ELF-1 (cell line): ENCODE measurements around the gene ABCC4.

Experiments used
- DNase-seq: peaks from one replicate; pipeline ENCODE4 v3.0.0-alpha.2; 2016; ENCODE audit warnings: low read depth, low spot score

The ABCC4 gene

DNA sequence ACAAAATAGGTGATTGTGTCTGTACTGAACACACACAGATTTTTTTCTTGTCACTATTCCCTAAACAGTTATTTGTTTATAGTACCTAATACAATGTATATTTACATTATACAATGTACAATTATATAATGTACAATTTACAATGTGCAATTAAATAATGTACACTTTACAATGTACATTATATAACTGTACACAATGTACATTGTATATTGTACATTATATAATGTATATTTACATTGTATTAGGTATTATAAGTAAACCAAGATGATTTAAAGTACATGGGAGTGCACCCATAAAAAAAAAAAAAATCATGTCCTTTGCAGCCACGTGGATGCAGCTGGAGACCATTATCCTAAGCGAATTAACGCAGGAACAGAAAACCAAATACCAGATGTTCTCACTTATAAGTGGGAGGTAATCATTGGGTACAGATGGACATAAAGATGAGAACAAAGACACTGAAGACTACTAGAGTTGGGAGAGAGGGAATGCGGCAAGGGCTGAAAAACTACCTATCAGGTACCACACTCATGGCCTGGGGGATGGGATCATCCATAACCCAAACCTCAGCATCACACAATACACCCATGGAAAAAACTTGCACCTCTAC, 68.1 kb downstream of the ABCC4 start:
- DNase-seq, result no peak

- DNase-seq, result no peak
These were observed 69.9 kb downstream of the ABCC4 start for GRCh38 chr13:95231393-95231792.

- DNase-seq, result no peak
These were observed 71.4 kb downstream of the ABCC4 start for GRCh38 chr13:95229855-95230254.

- DNase-seq, result no peak
These were observed 73.1 kb downstream of the ABCC4 start for GRCh38 chr13:95228130-95228529.

DNA sequence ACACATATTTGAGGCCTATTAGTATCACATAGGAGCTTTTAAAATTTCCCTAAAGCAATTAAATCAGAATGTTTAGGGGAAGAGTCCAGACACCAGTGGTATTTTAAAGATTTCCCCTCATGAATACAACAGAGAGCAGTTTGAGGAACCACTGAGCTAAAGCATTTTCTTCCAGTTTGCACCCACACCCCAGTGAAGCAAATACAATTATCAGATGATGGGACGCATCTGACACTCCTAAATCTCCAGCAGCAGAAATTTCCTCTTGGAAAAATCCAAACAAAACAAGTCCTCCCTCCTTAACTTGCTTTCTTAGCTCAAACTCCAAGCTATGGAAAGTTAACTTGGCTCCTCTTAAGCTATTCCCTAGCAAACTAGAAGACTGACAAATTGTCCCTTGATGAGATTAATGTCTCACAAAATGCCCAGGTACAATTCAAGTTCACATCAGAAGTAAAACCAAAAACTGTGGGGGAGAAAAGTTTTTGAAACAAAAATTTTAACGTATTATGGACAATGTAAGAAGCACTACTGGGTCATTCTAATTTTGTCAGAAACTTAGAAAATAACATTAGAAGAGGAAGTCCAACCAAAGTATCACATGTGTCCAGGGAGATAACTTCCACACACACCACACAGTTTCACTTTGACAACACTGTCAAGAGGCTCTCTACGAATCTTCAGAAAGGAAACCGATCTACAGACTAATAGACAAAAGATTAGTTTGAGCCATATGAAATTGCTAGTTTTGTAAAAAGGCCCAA, 74.1 kb downstream of the ABCC4 start:
- no peak for DNase-seq

- no peak for DNase-seq
These were observed 74.8 kb downstream of the ABCC4 start for GRCh38 chr13:95226476-95226875.

DNA sequence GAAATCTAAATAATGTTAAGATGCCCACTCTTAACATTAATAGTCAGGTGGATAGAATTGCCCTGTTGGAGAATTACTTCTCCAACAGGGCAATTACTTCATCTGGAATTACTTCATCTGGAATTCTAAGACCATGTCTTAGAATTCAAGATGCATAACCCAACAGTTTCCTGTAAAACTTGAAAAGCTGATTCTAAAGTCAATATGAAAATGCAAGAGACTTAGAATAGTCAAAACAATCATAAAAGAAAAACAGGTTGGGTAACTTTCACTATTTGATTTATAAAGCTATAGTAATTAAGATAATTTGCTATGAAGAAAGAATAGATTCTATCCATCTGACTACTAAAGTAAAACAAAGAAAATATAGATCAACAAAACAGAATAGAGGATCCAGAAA, 75.2 kb downstream of the ABCC4 start:
- no peak for DNase-seq

DNA sequence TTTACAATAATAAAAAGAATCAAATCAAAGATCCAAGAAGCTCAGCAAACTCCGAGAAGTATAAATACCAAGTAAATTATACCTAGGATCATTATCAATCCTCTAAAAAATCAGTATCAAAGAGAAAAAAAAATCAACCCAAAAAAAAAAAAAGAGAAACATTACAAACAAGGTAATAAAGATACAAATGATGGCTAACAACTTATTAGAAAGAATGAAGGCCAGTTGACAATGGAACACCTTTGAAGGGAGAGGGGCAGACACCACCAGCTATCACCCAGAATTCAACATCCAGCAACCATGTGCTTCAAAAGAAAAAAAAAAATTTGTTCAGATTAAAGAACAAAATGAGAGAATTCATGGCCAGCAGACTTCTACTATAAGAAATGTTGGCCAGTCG, 77.2 kb downstream of the ABCC4 start:
- DNase-seq, result no peak

DNA sequence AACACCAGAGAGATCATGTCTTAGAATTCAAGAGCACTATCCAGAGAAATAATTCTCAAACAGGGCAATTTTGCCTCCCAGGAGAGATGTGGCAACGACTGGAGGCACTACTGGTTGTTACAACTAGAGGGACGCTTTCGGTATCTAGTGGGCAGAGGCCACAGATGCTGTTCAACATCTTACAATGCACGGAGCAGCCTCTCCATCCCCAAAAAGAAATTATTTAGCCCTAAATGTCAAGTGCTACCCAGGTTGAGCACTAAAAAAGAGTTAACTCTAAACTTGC, 78.6 kb downstream of the ABCC4 start:
- DNase-seq, result no peak

GRCh38 chr13:95221971-95222732, 79.1 kb downstream of the ABCC4 start:
- DNase-seq, result no peak

- DNase-seq, result no peak
These were observed 80.6 kb downstream of the ABCC4 start for GRCh38 chr13:95220611-95221010.

DNA sequence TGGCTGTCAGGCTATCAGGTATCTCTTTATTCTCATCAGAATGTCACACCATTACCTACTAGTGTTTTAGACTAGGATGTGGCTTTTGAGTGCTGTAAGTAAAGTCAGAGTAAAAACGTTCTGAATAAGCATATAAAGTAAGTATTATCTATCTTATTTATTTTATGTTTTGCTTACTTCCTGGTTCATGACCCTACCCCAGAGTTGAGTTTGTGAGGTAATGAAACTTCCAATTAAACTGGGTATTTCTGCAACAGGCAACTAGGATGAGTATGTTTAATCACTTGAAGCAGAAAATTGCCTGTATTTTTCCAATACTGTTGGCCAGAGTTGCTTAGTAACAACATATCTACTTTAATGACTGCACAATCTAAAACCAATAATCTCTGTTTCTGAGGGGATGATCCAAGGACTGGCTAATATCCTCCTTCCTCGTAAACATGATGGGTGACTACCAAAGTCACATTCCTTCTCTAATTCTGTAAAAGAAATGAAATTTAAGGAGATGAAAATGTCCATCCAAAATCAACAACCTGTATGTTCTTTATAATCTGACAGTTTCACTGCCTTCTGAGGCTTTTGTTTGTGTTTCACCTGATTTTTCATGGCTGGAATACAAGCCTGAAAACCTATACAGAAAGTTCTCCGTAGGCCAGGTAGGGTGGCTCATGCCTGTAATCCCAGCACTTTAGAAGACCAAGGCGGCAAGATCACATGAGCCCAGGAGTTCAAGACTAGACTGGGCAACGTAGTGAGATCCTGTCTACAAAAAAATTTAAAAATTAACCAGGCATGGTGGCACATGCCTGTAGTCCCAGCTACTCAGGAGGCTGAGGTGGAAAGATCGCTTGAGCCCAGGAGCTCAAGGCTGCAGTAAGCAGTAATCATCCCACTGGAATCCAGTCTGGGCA, 83.1 kb downstream of the ABCC4 start:
- no peak for DNase-seq

DNA sequence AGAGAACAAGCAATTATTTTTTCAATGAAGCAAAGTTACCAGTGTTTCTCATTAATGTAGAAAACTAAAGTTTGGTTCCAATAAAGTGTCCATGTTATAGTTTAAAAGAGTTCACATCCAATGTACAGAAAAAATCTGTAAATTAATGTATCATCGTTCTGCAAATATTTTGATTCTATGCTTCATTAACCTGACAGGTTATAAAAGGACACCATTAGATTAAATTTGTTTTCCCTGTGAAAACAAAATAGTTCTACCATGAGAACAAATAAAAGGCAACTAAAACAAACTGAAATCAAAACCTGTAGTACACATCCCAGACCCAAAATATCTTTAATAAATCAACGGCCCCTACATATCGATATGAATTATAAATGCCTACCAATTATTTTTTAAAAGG, 85.1 kb downstream of the ABCC4 start:
- no peak for DNase-seq

DNA sequence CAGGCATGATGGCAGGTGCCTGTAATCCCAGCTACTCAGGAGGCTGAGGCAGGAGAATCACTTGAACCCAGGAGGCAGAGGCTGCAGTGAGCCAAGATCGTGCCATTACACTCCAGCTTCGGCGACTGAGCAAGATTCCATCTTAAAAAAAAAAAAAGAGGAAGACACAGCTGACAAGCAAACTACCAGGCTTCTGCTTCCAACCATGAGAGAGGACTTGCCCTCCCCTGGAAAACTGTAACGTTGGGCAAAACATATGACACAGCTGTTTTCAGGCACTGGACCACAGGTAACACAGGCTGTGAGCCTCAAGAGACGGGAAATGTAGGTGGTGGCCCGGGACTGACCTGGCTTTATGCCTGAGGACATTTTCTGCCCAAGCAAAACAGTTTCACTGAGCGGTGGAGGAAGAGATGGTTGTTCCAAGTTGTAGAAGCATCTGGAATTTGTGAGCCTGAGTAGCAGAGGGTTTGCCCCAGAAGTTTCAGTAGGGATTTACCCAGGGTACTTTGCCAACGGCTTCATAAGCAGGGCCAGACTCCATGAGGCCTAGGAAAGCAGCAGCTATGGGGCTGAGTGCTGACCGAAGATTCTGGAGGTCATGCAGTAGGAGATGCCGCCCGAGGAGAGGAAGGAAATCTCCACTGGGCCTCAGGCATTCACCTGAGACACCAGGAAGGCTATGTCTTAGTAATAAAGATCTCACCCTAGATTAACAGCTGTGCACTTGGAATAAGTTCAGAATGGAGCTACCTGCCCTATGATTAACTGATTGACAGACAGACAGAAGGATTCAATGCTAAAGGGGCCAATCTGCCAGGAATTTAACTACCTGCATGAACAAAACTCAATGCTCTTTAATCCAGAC, 88.0 kb downstream of the ABCC4 start:
- DNase-seq, result no peak

GRCh38 chr13:95209109-95209508, 92.1 kb downstream of the ABCC4 start:
- DNase-seq, result no peak

DNA sequence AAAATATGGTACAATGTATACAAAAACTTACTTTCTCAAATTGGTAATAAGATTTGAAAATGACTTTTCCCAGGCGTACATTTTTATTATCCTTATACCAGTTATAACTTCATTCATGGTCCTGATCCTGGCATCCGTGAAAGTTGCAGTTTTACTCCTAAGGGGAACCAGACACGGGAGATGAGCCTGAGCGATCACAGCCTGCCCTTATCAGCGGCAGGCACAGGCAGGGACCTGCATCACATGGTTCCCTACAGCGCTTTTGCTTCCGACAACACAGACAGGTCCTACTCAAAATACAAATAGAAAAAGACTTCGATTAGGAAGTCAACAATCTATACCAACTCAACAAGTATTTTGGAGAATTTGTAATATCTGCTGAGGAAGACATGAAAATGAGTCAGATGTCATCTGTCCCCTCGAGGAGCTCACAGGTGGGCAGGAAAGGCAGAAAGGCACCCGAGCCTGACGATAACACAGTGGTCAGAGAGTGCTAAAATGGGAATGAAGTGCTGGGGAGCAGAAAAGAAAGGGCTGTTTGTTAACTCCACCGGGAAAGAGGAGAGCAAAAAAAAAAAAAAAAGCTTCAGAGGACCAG, 93.4 kb downstream of the ABCC4 start:
- no peak for DNase-seq

- DNase-seq, result no peak
These were observed 95.1 kb downstream of the ABCC4 start for GRCh38 chr13:95206116-95206515.

GRCh38 chr13:95204231-95204765, 97.0 kb downstream of the ABCC4 start:
- DNase-seq, result no peak

GRCh38 chr13:95201814-95202651, 99.2 kb downstream of the ABCC4 start:
- DNase-seq, result no peak
